Measurements from ENCODE around the gene CPA5.

GRCh38 chr7:130363026-130363847 lies 18.6 kb downstream of the CPA5 start:
- TF ChIP-seq YY1 (IDR thresholded peaks at IDR 0.05; ENCODE audit: insufficient read depth, insufficient read length) (no peak), ZNF274 (IDR thresholded peaks at IDR 0.05; ENCODE audit: low read depth, low read length) (no peak), SUZ12 (IDR thresholded peaks at IDR 0.05; ENCODE audit: extremely low read depth, insufficient read depth, insufficient read length) (no peak)

Measured in NT2/D1 (cell line).